Suprapubic skin (tissue), 3 donors: ENCODE data around the gene REPS2.

ENCODE experiments used
- CTCF ChIP-seq, 2 donors: fragments of 200-600 bp in 1 of 2; fragments of 450-650 bp in 1 of 2; sonication (generic) in 1 of 2; IDR thresholded peaks; one replicate each; pipeline ENCODE4 v1.5.1; 2016 to 2019; ENCODE audit warnings: antibody characterized with exemption in 2 of 2, mild to moderate bottlenecking in 1 of 2, moderate library complexity in 1 of 2
- POLR2A ChIP-seq, 2 donors: fragments of 450-650 bp; IDR thresholded peaks; one replicate each; pipeline ENCODE4 v1.6.1; 2017; ENCODE audit warnings: antibody characterized with exemption in 2 of 2, mild to moderate bottlenecking in 2 of 2, moderate library complexity in 2 of 2

- no peak for TF ChIP-seq CTCF (IDR thresholded peaks at IDR 0.05)
- TF ChIP-seq POLR2A (IDR thresholded peaks at IDR 0.05) = no peak
These were observed 88.7 kb downstream of the REPS2 start for GRCh38 chrX:17035111-17035510.
